Vagina (tissue), 2 donors: ENCODE results near the gene BIN1. TPM values are rescaled to one million over a fixed set of nuclear protein-coding genes. Genes with fewer than 3 reads are reported as not detected.

ENCODE experiments used
- DNase-seq, 2 donors: peaks; one replicate each; pipeline ENCODE4 v3.0.0-alpha.2; 2017; ENCODE audit errors: extremely low spot score in 2 of 2
- H3K27ac ChIP-seq: fragments of 200-600 bp; sonication (generic); one replicate; pipeline ENCODE4 v1.5.1; 2019
- H3K27me3 ChIP-seq: fragments of 200-600 bp; sonication (generic); one replicate; pipeline ENCODE4 v1.5.1; 2019
- H3K36me3 ChIP-seq, 2 donors: fragments of 200-600 bp; sonication (generic); one replicate each; pipeline ENCODE4 v1.5.1; 2017 to 2019
- H3K4me1 ChIP-seq: fragments of 200-600 bp; sonication (generic); one replicate; pipeline ENCODE4 v1.5.1; 2019
- H3K4me3 ChIP-seq, 2 donors: fragments of 200-600 bp; sonication (generic); 1 replicate in 1 of 2; 2 replicates in 1 of 2; pipeline ENCODE4 v1.5.1; 2016 to 2019
- H3K9me3 ChIP-seq: fragments of 200-600 bp; sonication (generic); one replicate; pipeline ENCODE4 v1.5.1; 2019
- CTCF ChIP-seq, 3 experiments: fragments of 450-650 bp in 2 of 3; fragments of 200-600 bp in 1 of 3; sonication (generic) in 1 of 3; IDR thresholded peaks; one replicate each; pipeline ENCODE4 v1.5.1; 2017 to 2019; ENCODE audit warnings: antibody characterized with exemption in 3 of 3, mild to moderate bottlenecking in 2 of 3, moderate library complexity in 2 of 3
- POLR2A ChIP-seq, 2 donors: fragments of 450-650 bp; IDR thresholded peaks; one replicate each; pipeline ENCODE4 v1.6.1; 2017; ENCODE audit warnings: antibody characterized with exemption in 2 of 2, mild to moderate bottlenecking in 2 of 2, moderate library complexity in 2 of 2
- POLR2AphosphoS5 ChIP-seq, 2 donors: sonication (generic); formaldehyde crosslinking; IDR thresholded peaks; one replicate each; pipeline ENCODE4 v1.9.0; 2017; ENCODE audit warnings: antibody characterized with exemption in 2 of 2, mild to moderate bottlenecking in 2 of 2, low read depth in 1 of 2; ENCODE audit not compliant: insufficient read depth in 1 of 2
- intact Hi-C: fragments of 100-400 bp; cut with DNase I; formaldehyde crosslinking; loops from one replicate; pipeline ENCODE4 v1.15.1; 2023
- total RNA-seq: library from RNA; depleted of rRNA; stranded (reverse); fragments of >200 nt; gene quantifications from one replicate; pipeline ENCODE4 v1.2.3, GENCODE V29; 2016

BIN1 gene
- total RNA-seq, 1 donor from 2014 or later, result 60.9 TPM

- TF ChIP-seq POLR2AphosphoS5 (IDR thresholded peaks at IDR 0.05; ENCODE audit: insufficient read depth in 1 of 2, low read depth in 1 of 2) (no peak), CTCF (IDR thresholded peaks at IDR 0.05) (no peak), POLR2A (IDR thresholded peaks at IDR 0.05) (no peak)
- Histone ChIP-seq H3K27ac (no peak overlapping the region), H3K9me3 (no peaks in the 10 kb centered on the region), H3K27me3 (no peaks in the 10 kb centered on the region), H3K4me1 (peaks cover 16% of the 10 kb centered on the region), H3K4me3 (no peak overlapping the region), H3K36me3 (no peaks in the 10 kb centered on the region)
- intact Hi-C loops, result no loop called here
- DNase-seq, result no peak
Measured at GRCh38 chr2:127043367-127044164, 63.4 kb downstream of the BIN1 start.

GRCh38 chr2:127041259-127041970 lies 65.5 kb downstream of the BIN1 start:
- H3K27ac ChIP-seq, result no peak overlapping the region
- TF ChIP-seq CTCF (IDR thresholded peaks at IDR 0.05) (no peak), POLR2A (IDR thresholded peaks at IDR 0.05) (no peak), POLR2AphosphoS5 (IDR thresholded peaks at IDR 0.05; ENCODE audit: insufficient read depth in 1 of 2, low read depth in 1 of 2) (no peak)
- no peaks in the 10 kb centered on the region for H3K9me3 ChIP-seq
- no peak for DNase-seq
- H3K36me3 ChIP-seq, result no peaks in the 10 kb centered on the region
- H3K27me3 ChIP-seq, result no peaks in the 10 kb centered on the region
- intact Hi-C loops, result no loop called here
- H3K4me1 ChIP-seq, result peaks cover 16% of the 10 kb centered on the region
- no peak overlapping the region for H3K4me3 ChIP-seq

GRCh38 chr2:127040169-127040568 lies 66.8 kb downstream of the BIN1 start:
- no peaks in the 10 kb centered on the region for H3K27me3 ChIP-seq
- no peaks in the 10 kb centered on the region for H3K9me3 ChIP-seq
- peaks cover 3% of the 10 kb centered on the region for H3K4me1 ChIP-seq
- TF ChIP-seq POLR2AphosphoS5 (IDR thresholded peaks at IDR 0.05; ENCODE audit: insufficient read depth in 1 of 2, low read depth in 1 of 2), result no peak
- TF ChIP-seq CTCF (IDR thresholded peaks at IDR 0.05), result no peak
- no peak for TF ChIP-seq POLR2A (IDR thresholded peaks at IDR 0.05)
- DNase-seq, result no peak
- intact Hi-C loops, result no loop called here
- H3K4me3 ChIP-seq, result no peak overlapping the region
- no peak overlapping the region for H3K27ac ChIP-seq
- H3K36me3 ChIP-seq, result no peaks in the 10 kb centered on the region

GRCh38 chr2:127039387-127040031 lies 67.4 kb downstream of the BIN1 start:
- Histone ChIP-seq H3K9me3 (no peaks in the 10 kb centered on the region), H3K27me3 (no peaks in the 10 kb centered on the region), H3K4me3 (no peak overlapping the region), H3K36me3 (no peaks in the 10 kb centered on the region), H3K27ac (no peak overlapping the region), H3K4me1 (no peaks in the 10 kb centered on the region)
- intact Hi-C loops, result no loop called here
- no peak for DNase-seq
- TF ChIP-seq POLR2AphosphoS5 (IDR thresholded peaks at IDR 0.05; ENCODE audit: insufficient read depth in 1 of 2, low read depth in 1 of 2) (no peak), POLR2A (IDR thresholded peaks at IDR 0.05) (no peak)

GRCh38 chr2:127037476-127037875 lies 69.5 kb downstream of the BIN1 start:
- H3K27ac ChIP-seq, result no peak overlapping the region
- H3K4me3 ChIP-seq, result no peak overlapping the region
- H3K4me1 ChIP-seq, result no peaks in the 10 kb centered on the region
- no peaks in the 10 kb centered on the region for H3K9me3 ChIP-seq
- no peaks in the 10 kb centered on the region for H3K27me3 ChIP-seq
- TF ChIP-seq POLR2A (IDR thresholded peaks at IDR 0.05) (no peak), CTCF (IDR thresholded peaks at IDR 0.05) (no peak), POLR2AphosphoS5 (IDR thresholded peaks at IDR 0.05; ENCODE audit: insufficient read depth in 1 of 2, low read depth in 1 of 2) (no peak)
- no peaks in the 10 kb centered on the region for H3K36me3 ChIP-seq
- intact Hi-C loops, result no loop called here
- no peak for DNase-seq
